ENCODE measurements around the gene EXOC6B.

The EXOC6B gene

DNA sequence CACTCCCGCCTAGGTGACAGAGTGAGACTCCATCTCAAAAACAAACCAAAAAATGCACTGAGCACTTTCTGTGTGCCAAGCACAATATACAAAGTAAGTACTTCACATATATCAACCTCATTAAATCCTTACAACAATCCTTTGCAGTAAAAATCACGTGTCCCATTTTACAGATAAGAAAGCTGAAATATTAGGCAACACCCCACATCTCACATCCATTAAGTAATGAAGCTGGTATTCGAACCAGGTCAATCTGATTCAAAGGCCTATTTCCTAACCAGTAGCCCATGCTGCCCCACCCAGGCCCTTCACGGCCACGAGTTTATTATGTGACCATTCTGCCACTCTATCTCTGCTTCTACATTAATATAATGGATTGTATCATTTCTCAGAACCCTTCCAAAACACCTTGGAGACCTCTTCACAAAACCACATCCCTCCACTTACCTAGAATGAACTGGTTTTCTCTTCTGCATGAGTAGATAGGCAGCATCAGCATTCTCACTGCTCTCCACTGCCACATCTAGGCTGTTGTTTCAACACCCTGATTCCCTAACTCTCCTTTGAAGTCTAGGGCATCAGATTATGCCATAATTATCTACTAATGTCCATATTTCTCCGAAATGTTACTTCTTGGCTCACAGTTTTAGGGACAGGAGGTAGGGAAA is 3.1 kb upstream of the EXOC6B start:
- no peak for DNase-seq

DNA sequence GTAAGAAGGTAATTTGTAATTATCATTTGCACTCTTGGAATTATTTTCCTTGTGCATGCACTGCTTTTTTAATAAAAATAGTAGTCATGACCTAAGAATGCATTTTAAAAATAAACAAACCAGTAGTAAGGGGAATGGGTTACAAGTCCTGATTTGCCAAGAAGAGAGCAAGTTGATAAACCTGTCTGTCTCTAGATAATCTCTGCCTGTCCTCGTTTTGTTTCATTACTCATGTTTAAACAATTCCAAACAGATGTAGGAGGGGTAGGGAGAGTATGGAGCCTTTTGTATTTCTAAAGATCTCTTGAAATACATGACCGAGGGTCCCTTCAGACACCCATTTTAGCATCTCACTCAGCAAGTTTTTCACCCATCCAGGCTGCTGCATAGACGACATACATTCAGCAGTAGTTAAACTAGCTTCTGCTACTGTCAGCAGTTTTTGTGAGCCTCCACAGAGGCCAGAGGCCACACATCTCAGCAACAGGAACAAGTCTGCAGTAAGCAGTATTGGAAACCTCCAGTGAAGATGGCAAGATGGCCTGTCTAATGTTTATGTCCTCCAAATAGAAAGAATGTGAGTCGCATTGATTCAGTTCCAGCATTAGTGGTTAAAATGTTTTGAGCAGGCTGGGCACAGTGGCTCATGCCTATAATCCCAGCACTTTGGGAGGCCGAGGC is 2.3 kb upstream of the EXOC6B start:
- DNase-seq = no peak

DNA sequence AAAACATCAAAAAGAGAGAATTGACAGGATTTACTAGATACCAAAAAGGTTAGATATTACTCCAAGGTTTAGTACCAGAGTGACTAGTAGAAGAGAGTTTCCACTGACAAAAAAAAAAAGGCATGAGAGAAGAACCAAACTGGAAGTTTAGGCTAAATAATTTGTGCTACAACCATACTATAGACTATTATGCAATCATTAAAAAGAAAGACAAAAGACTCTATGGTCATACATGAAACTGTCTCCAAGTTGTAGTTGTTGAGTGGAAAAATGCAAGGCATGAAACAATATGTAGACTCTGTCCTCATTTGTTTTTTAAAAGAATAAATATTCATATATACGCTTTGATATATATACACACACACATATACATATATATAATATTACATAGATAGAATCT is 1.7 kb upstream of the EXOC6B start:
- DNase-seq = no peak

DNA sequence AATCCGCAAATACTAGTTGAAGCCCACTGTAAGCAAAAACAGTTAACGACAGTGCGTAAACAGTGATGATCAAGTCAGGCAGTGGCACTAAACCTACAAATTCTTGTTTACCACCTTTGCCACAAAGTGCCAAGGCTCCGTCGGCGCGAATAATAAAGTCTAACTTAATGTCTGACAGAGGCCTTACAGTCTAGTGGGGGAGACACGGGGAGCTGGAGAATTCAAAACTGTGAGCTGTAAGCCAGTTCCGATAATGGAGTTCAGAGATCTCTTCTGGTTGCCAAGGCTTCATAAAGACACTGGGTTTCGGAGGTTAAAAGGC is 284 bp upstream of the EXOC6B start:
- DNase-seq = no peak

DNA sequence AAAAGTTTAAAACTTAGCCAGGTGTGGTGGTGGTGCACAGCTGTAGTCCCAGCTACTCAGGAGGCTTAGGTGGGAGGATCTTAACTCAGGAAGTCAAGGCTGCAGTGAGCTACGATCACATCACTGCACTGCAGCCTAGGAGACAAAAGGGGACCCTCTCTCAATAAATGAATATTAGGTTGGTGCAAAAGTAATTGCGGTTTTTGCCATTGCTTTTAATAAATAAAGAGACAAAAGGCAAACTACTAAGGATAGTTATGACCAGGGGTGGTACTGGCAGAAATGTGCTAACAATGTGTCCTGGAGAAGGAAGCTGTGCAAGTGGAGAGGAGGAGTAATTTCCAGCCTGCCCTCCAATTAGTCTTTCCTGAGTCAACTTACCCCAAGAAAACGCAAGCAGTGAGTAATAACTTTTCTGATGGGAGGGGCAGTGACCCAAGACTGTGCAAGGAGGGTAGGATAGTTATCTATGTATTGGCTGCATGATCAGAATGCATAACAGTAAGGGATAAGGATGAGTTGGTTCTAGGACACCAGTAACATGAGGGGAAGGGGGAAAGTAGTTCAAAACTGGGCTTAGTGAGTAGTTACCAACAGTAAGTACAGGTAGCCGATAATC is 1.5 kb downstream of the EXOC6B start:
- no peak for DNase-seq

DNA sequence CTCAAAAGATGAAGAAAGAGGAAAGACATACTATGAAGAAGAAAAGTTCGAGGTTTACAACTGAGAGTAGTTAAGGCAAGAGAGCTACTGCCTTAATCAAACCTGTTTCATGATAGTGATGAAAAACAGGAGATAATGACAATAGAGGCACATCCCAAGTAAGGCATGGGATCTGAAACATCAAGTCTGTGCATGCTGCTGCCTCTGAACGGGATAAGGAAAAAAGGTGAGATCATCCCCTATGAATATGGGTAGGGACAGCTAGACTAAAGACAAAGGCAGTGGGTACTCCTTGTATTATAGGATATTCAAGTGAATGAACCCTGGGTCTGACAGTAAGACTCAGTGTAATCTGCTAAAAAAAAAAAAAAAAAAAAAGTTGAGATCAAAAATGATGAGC is 3.0 kb downstream of the EXOC6B start:
- DNase-seq = no peak

DNA sequence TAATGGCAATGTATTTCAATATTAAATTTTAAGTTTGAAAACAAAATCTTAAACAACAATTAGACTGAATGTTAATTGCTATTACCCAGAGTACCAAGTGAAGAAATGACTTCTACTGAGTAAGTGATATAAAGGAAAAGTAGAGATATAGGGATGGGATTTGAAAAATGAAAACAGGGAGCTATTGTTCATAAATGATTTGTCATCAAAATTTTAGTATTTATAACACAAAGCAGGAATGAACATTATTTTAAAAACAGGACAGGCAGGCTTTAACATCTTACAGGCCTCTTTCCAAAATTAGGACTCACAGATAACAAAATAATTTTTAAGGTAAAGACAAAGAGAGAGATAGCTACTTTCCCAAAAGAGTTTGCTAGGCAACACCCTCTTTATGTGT is 3.9 kb downstream of the EXOC6B start:
- no peak for DNase-seq

DNA sequence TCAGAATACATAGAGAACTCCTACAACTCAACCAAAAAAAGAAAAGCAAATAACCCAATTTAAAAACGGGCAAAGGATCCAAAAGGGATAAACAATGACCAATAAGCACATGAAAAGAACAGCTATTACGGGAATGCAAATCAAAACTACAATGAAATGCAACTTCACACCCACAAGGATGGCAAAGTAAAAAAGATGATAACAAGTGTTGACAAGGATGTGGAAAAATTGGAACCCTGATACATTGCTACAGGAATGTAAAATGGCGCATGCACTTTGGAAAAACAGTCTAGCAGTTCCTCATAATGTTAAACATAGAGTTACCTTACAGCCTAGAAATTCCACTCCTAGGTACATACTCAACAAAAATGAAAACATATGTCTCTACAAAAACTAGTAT is 4.7 kb downstream of the EXOC6B start:
- DNase-seq = no peak

DNA sequence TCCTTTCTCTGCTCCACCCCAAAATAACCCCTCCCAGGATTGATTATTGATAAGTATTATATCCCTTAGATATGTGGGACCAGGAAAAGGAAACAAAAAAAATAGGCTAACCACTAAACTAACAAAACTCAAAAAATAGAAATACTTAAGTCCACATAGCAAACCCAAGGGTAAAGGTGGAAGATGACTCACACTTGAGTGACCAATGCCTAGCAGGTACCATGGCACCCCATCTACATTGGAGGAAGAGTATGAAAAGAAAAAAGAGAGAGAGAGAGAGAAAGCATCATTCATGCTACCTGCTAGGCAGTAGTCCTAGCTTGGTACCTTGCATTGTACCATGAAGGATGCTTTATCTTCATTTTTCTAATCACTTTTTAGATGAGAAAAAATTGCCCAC is 6.3 kb downstream of the EXOC6B start:
- DNase-seq = no peak

DNA sequence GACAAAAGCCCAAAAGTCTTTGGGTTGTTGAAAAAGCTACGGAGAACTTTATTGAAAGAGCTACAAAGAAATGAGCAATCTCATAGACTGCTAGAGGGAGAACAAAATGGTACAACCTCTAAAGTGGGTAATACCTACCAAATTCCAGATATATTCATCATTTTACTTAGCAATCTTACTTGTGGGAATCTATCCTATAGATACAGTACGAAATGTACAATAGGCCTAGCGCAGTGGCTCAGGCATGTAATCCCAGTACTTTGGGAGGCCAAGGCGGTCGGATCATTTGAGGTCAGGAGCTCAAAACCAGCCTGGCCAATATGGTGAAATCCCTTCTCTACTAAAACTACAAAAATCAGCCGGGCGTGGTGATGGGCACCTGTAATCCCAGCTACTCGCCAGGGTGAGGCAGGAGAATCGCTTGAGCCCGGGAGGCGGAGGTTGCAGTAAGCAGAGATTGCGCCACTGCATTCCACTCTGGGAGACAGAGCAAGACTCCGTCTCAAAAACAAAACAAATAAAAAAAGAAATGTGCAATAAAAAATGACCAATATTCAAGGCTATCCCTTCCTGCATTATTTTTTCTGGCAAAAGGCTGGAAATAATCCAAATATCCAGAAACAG is 10.1 kb downstream of the EXOC6B start:
- no peak for DNase-seq

DNA sequence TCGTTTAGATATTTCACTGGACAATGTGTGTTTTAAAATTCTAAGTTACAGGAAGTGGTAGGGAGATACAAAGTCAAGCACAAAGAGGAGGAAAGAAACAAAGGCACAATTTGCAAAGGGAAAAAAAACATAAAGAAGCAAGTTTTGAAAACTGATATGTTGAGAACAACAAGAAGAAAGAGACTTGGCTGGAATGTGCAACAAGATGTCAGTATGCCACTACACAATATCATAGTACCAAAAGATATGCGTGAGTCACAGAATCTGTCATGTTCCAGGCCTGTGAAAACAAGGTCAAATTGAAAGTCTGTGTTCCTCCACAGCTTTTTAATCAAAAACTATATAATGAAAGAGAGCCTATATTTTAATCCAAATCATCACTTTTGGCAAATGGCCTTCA is 12.0 kb downstream of the EXOC6B start:
- DNase-seq = no peak

DNA sequence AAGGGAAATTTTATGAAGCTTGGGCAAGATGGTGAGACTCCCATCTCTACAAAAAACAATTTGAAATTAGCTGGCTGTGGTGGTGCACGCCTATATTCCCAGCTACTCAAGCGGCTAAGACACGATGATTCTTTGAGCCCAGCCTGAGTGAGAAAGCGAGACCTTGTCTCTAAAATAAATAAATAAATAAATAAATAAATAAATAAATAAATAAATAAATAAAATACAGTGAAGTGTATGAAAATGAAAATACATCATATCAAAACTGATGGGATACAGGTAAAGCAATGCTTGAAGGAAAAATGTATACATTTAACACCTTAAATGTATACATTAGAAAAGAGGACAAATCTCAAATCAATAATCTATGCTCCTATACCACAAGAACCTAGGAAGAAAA is 15.7 kb downstream of the EXOC6B start:
- no peak for DNase-seq

DNA sequence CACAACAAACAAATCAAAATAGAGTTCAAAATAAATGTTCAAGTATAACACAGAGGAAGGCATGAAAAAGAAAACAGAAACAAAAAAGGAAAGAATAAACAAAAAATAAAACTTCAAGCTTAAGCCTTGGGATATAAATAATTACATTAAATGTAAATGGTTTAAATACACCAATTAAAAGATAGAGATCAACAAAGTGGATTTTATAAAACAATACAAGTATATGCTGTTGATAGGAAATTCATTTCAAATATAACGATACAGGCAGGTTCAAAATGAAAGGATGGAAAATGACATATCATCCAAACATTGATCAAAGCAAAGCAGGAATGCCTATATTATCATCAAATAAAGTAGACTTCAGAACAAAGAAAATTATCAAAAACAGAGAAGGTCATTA is 16.7 kb downstream of the EXOC6B start:
- no peak for DNase-seq

DNA sequence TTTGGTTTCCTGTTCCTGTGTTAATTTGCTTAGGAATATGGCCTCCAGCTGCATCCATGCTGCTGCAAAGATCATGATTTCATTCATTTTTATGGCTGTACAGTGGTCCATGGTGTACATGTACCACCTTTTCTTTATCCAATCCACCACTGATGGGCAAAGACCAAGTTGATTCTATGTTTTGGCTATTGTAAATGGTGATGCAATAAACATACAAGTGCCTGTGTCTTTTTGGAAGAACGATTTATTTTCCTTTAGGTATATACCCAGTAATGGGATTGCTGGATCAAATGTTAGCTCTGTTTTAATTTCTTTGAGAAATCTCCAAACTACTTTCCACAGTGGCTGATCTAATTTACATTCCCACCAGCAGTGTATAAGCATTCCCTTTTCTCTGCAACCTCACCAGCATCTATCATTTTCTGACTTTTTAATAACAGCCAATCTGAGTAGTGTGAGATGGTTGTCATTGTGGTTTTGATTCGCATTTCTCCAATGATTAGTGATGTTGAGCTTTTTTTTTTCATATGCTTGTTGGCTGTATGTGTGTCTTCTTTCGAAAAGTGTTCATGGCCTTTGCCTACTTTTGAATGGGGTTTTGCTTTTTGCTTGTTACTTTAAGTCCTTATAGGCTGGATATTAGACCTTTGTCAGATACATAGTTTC is 19.4 kb downstream of the EXOC6B start:
- no peak for DNase-seq

DNA sequence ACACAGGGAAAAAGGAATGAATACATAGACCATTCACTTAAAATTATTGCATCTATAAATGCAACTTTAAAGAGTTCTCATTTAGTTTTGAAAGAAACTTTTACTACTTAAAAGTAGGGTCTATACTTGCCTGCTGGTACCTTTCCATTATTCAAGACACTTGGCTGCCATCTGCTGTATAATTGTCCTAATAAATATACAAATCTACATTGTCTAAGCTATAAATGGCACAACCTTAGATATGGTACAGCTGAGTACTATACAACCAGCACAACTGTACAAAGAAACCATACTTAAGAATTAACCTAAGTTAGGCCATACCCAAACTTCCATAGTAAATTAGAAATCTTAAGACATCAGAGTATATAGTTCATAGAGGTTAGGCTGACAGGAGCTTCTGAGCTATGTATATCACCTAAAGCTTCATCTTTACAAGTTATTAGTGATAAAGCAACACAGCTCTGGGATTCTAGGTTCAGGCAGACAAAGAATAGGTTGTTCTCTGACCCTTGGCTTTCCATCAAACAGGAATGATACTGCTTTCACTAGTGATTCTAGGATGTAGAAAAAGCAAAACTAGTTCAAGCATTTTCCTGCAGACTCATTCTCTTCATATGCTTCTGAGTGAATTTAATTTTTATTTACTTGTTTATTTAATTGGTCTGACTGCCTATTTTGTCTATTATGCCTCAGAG is 22.1 kb downstream of the EXOC6B start:
- no peak for DNase-seq

DNA sequence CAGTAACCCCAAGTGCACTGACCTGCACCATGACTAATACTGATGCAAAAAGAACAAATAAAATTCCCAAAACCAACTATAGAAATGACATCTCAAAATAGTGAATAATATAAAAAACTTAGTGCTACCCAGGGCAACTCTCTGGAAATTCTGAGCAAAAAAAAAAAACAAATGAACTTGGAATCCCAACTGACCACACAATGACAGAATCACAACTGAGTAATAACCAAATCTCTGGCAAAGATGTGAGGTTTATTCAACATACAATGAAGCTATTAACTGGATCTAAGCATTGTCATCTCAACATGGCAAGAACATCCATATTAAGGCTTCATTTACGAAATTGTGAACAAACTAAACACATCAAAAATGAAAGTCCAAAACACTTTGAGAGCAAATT is 22.7 kb downstream of the EXOC6B start:
- no peak for DNase-seq

DNA sequence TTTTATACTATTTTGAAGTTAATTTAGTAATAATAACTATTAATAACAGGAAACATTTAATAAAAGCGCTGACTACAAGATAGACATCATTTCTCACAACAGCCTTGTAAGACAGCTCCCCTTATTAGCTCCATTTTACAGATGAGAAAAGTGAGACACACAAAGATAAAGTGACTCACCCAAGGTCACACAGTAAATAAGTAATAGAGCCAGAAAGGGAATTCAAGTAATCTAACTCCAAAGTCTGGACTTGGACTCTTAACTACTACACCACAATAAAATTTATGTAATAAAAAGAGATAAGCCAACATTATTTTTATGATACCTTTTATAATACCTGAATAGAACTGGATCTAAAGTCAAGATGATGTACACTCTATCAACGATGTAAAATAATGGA is 25.3 kb downstream of the EXOC6B start:
- no peak for DNase-seq

DNA sequence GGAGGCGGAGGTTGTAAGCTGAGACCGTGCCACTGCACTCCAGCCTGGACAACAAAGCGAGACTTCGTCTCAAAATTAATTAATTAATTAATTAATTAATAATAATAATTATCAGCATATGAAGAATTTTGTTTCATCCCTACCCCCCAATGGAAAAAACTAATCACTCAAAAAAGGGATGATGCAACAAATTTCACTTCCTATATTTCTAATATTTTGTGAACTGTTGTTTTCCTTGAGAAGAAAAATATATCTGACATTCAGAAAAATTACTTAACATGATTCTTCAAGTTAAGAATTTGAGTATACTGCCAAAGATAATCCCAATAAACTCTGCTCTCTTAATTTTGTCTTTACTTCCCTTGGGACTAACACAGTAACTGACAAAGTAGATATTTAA is 28.1 kb downstream of the EXOC6B start:
- DNase-seq = no peak

DNA sequence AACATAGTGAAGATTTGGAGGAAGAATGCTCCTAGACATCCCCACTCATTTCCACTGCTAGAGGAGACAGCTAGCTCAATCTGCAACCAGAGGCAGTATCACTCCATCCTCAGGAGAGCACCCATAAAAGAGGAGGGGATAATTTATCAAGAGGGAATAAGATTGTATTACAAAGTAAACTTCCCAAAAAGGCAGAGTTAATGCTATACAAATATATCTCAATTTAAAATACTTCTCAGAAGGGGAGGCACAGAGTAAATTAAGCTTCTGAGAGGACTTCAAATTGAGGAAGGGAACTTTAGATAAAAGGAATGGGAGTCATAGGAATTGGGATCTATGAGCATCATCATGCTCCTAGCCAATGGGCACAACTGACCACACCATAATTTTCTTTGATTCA is 29.1 kb downstream of the EXOC6B start:
- DNase-seq = no peak

DNA sequence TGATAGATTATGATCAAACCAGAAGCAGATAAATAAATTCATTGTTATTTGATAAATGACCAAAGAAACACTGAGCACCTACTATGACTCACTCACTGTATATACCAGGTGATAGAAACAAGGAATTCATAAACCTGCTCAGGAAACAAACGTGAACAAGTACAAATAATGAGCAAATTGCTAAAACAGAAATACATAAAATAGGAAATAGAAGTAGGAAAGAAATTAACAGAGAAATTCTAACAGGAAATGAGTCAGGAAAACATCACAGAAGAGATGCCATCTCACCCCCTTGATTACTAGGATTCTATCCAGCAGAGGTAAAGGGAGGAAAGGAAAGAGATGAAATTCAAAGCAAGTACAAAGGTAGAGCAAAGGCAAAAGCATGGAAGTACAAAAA is 31.3 kb downstream of the EXOC6B start:
- DNase-seq = no peak

DNA sequence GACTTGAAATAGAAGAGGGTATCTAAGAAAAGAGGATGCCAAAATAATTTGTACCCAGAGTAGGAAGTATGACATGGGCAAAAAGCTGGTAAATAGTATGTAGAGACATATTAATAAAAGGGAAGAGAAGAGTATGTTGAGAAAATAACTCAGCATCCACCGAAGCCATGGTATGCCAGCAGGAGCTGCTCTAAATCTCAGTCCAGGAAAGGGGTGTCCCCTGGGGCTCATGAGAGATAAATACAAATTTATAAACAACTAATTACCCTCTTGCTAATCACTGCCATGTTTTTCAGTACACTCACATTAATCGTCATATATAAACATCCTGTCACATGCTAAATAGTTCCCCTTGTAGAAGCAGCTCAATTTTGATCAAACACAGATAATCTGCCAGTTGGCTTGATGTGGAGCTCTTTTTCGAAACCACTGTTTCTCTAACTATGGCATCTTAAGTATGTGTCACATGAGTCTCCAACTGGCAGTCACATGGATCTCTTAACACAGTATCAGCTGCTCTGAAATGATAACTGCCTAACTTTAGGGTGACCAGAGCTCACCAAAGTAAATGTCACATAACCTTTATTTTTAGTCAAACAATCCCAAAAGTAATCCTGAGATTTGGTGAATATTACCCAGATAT is 31.9 kb downstream of the EXOC6B start:
- no peak for DNase-seq

DNA sequence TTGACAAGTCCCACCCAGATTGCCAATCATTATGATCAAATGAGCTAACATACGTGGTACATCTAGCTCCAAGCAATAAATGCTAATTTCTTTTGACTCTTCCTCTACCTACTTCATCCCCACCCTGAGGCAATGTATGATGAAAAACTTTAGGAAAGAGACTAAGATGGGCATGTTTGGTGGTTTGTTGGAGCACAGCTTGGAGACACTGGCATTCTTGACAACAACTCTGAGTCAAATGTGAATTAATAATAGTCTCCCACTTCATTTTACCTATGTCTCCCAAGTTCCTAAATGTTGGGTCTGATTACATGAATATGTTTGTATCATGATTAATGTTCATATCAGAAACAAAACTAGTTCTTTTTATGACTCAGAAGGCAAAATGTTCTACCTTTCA is 36.6 kb downstream of the EXOC6B start:
- DNase-seq = no peak

DNA sequence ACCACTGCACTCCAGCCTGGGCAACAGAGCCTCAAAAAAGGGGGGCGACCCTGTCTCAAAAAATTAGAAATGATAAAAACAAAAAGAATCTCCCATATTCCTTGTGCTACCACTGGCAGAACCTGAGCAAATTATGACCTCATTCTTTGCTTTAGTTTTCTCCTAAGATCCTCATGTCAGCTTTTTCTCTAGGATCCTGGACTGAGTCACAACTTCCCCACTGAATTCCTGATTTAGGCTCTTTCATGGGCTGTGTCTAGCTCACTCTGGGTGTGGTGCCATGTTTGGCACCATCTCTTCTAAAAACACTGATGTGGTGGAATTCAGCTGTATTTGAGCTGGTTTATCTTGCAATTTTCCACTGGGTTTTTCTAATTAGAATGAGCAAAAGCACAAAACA is 37.1 kb downstream of the EXOC6B start:
- no peak for DNase-seq

All from NCI-H146 (cell line).